ENCODE measurements around the gene IL22RA1.

Gene IL22RA1

DNA sequence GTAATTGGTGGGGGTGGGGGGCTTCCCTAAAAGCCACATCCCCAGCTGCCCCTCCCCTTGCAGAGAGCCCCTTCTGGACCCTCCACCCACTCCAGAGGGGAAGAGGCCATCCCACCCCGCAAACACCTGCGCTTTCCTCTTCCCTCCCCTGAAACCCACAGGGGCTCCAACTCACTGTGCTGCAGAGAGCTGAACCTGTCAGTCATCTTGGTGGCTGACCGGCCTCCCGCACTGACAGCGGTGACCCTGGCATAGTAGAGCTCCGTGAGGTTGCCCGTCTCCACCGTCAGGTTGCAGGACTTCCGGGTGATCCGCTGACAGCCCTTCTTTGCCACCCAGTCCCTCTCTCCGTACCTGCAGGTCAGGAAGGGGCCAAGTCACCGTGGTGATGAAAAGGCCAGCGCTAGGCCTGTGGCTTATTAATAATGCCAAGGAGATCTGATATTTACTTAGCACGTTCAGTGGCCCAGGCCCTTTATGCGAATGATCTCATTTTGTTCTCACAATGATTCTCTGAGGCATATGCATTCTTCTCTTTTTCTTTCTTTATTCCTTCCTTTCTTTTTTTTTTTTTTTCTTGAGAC is 5.9 kb downstream of the IL22RA1 start:
- DNase-seq (ENCODE audit: low read depth in 2 of 2) = no peak

DNA sequence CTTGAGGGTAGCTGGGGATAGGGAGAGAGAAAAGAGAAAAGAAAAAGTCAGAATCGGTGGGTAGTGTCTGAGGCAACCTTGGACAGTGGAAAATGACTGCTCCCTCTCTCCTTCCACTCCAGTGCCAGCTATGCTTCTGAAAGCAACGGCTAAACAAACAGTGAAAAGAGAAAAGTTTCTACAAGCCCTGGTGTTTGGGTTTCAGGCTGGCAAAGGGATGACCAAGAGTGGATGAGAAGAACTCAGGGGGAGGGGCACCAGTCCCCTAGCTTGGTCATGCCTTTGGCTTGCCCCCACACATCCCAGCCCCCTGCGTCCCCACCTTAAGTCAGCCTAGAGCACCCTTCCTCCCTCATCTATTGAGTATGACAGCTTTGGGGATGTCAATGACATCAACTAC is 8.6 kb downstream of the IL22RA1 start:
- no peak for DNase-seq (ENCODE audit: low read depth in 2 of 2)

- DNase-seq (ENCODE audit: low read depth in 2 of 2) = no peak
Measured at GRCh38 chr1:24133819-24134218, 9.1 kb downstream of the IL22RA1 start.

DNA sequence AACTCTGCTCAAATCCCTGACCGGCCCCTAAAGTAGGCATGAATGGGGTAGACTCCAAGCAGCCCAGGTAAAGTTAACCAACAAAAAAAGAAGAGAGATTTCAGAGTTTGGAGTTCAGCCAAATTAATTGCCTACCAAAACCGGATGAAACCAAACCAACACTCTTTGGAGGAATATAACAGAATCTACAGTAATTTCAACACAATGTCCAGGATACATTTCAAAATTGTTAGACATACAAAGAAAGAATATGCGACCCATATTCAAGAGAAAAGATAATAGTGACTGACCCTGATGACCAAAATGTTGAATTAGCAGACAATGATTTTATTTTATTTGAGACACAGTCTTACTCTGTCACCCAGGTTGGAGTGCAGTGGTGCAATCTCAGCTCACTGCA is 12.6 kb downstream of the IL22RA1 start:
- DNase-seq (ENCODE audit: low read depth in 2 of 2) = no peak

GRCh38 chr1:24127801-24128363 is 15.1 kb downstream of the IL22RA1 start:
- no peak for DNase-seq (ENCODE audit: low read depth in 2 of 2)

- DNase-seq (ENCODE audit: low read depth in 2 of 2) = no peak
Measured at GRCh38 chr1:24127134-24127800, 15.7 kb downstream of the IL22RA1 start.

- no peak for DNase-seq (ENCODE audit: low read depth in 2 of 2)
Measured at GRCh38 chr1:24126672-24127023, 16.3 kb downstream of the IL22RA1 start.

- no peak for DNase-seq (ENCODE audit: low read depth in 2 of 2)
Measured at GRCh38 chr1:24126018-24126671, 16.8 kb downstream of the IL22RA1 start.

GRCh38 chr1:24125456-24125855 is 17.5 kb downstream of the IL22RA1 start:
- DNase-seq (ENCODE audit: low read depth in 2 of 2) = no peak

GRCh38 chr1:24124980-24125379 is 18.0 kb downstream of the IL22RA1 start:
- no peak for DNase-seq (ENCODE audit: low read depth in 2 of 2)

DNA sequence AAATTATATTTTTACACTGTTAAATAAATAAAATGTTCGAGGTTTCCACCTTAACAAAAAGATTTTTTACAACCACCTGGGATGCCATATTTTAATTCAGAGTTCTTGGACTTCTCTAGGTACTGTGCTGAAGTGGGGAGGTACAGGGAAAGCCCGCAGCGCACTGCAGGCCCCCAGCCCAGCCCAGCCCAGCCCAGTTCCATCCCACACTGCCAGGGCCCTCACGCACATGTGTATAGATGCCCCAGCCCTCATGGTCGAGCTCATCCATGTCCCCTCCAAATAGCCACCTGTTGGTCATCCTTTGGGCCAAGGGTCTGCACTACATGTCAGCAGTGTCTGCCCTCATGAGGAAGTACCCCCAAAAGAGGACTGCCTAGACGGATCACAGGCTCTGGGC is 19.3 kb downstream of the IL22RA1 start:
- no peak for DNase-seq (ENCODE audit: low read depth in 2 of 2)

DNA sequence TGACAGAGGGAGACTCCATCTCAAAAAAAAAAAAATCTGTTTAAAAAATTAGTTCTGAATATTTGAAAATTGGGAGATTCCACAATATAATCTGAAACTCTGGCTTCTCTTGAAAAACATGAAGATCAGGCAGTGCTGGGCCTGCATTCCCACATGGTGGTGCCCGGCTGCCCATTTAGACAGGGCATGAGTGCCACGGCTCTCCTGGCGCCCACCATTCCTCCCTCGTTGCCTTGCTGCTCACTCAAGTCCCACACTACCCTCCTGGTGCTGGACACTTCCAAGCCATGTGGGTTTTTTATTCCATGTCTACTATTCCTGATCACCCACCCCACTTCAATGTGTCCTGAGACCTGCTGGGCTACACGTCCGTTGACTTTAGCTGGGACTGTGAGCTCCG is 20.2 kb downstream of the IL22RA1 start:
- DNase-seq (ENCODE audit: low read depth in 2 of 2) = no peak

DNA sequence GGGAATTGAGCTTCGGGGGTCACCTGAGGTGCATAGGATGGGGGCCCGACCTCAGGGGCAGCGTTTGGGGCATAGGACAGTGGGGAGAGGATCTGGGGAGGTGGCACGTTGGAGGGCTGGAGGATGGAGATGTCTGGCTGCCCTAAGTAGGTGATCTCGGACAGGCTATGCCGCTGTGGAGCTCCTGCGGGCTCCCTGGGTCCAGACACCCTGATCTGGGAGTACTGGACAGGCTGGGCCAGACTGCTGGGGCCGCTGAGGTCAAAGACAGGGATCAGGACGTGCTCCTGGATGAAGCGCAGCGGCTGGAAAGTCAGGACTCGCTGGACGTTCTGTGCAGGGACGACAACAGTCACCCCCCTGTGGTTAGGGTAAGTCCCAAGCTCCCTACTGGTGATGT is 21.5 kb downstream of the IL22RA1 start:
- DNase-seq (ENCODE audit: low read depth in 2 of 2) = no peak

- DNase-seq (ENCODE audit: low read depth in 2 of 2) = no peak
Measured at GRCh38 chr1:24120965-24121364, 22.0 kb downstream of the IL22RA1 start.

DNA sequence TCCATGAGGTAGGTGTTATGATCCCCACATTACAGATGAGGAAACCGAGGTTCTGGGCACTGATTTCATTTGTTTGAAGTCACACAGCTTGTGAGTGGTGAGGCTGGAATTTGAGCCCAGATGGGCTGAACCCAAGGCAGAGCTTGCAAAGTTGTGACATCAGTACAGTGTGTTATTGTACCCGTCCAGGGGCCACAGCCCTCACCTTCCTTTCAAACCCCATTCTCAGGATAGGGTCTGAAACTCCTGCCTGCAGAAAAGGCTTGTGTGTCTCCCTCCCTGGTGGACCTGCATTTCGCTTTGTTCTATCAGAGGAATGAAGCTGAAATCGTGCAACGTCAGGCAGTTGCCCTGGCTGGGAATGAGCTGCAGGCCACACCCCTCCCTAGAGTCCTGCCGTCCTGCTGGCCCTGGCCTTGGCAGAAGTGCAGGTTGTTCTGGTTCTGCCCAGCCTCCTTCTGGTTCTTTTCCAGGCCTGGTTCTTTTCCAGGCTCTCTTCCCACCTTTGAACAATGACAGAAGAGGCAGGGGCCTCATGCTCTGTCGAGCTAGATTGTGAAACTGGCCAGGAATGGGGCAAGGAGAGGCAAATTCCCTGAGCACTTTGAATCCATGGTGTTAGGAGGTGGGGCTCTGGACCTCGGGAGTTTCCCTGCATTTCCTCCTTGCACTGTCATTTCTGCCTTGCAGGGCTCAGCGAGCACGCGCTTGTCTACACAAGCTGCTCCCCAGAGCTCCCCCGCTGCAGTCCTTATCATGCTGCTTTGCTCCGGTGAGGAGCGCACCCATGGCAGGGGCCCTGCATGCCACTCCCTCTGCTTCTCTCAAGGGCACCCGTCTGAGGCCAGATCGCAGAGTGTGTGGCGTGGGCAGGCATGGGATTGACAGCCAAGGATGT is 22.8 kb downstream of the IL22RA1 start:
- DNase-seq (ENCODE audit: low read depth in 2 of 2) = no peak

GRCh38 chr1:24119489-24119858 is 23.5 kb downstream of the IL22RA1 start:
- no peak for DNase-seq (ENCODE audit: low read depth in 2 of 2)

- no peak for DNase-seq (ENCODE audit: low read depth in 2 of 2)
Measured at GRCh38 chr1:24118410-24119242, 24.3 kb downstream of the IL22RA1 start.

DNA sequence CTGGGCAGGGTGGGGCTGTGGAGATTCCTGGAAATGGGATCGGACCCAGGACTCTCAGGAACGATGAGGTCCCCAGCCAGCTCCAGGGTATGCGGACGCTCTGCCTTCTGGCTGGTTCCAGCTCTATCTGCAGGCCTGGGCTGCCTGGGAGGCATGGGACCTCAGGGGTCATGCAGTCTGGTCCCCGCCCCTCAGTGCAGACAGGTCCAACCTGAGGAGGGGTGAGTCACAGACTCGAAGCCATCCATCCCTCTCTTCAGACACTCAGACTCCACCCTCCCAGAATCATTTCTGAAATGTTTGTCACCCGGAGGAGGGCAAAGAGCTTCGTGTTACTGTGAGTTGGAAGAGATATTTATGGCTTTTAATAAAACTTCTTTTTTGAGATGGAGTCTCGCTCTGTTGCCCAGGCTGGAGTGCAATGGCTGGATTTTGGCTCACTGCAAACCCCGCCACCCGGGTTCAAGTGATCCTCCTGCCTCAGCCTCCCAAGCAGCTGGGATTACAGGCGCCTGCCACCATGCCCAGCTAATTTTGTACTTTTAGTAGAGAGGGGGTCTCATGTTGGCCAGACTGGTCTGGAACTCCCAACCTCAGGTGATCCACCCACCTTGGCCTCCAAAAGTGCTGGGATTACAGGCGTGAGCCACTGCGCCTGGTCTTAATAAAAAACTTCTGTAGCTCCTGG is 25.1 kb downstream of the IL22RA1 start:
- no peak for DNase-seq (ENCODE audit: low read depth in 2 of 2)

DNA sequence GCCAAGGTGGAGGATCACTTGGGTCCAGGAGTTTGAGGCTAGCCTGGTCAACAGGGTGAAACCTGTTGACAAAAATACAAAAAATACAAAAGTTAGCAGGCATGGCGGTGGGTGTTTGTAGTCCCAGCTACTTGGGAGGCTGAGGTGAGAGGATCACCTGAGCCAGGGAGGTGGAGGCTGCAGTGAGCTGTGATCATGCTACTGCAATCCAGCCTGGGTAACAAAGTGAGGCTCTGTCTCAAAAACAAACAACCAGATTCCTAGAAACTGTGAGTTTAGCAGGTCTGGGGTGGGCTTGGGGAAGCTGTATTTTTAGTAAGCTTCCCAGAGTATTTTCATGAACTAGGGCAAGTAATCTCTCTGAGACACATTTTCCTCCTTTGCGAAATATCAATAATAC is 25.8 kb downstream of the IL22RA1 start:
- DNase-seq (ENCODE audit: low read depth in 2 of 2) = no peak

DNA sequence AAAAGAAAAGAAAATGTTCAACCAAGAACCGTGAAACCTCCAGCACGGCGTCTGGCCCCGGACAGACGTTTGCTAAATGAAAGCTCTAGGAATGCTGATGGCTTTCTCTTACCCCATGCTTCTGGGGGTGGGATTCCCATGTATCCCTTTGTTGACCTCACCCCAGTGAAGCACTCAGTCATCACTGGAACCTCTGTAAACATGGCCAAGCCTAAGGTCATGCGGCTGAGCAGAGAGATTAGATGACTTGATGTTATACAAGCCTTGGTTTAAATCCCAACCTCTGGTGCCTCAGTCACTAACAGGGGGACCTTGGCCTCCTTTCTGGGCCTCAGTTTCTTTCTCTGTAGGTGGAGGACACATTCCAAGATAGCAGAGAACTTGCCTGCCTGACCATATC is 28.2 kb downstream of the IL22RA1 start:
- DNase-seq (ENCODE audit: low read depth in 2 of 2) = no peak

- DNase-seq (ENCODE audit: low read depth in 2 of 2) = no peak
Measured at GRCh38 chr1:24113641-24114033, 29.3 kb downstream of the IL22RA1 start.
